Measurements from ENCODE around the gene JMJD4. TPM values are rescaled to one million over a fixed set of nuclear protein-coding genes. Genes with fewer than 3 reads are reported as not detected.

Gene JMJD4
- total and polyA plus RNA-seq, 9 of the 15 experiments (the other 6 are each of a cell fraction or from before 2014, with no cell fraction given), result 1.4 to 42.6 (median 29.2) TPM

DNA sequence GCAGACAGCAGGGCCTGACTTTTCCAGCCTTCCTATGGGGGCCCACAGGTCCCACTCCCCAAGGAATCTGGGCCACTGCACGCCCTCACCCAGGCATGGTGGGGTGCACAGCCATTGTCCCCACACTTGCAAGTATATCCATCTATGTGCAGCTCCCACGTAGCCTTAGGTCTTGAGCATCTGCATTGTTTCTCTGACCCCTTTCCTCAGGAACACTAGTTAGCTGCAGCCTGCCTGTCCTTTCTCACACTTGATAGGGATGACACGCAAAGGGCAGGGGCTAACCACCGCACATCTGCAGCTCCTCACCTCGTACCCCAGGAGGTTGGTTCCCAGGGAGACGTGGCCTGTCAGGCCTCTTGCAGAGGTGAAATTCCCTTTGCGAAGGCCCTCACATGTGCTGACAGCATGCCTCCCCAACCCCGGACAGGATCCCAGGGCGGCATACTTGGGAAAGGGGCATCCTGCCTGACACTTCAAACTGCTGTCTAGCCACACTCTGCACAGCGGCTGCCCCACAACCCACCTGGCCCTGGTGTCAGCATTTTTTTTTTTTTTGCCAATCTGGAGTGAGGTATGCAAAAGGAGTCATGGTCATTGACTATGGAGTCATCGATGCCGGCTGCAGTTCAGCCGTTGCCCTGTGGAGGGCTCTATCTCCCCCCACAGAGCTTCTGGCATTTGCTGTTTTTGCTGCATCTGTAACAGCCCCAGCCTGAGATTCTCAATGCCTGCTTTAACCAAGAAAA, 5.0 kb downstream of the JMJD4 start (continued):
- TF ChIP-seq, protein P1, sequence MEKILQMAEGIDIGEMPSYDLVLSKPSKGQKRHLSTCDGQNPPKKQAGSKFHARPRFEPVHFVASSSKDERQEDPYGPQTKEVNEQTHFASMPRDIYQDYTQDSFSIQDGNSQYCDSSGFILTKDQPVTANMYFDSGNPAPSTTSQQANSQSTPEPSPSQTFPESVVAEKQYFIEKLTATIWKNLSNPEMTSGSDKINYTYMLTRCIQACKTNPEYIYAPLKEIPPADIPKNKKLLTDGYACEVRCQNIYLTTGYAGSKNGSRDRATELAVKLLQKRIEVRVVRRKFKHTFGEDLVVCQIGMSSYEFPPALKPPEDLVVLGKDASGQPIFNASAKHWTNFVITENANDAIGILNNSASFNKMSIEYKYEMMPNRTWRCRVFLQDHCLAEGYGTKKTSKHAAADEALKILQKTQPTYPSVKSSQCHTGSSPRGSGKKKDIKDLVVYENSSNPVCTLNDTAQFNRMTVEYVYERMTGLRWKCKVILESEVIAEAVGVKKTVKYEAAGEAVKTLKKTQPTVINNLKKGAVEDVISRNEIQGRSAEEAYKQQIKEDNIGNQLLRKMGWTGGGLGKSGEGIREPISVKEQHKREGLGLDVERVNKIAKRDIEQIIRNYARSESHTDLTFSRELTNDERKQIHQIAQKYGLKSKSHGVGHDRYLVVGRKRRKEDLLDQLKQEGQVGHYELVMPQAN (IDR thresholded peaks at IDR 0.05; ENCODE audit: borderline replicate concordance), result 0 out of 2 replicates have a peak, but pooled peaks have one; percentile 30
- TF ChIP-seq KLF16 (IDR thresholded peaks at IDR 0.05) (peak; percentile 51; the same call in 1 of the 2 replicates), BDP1 (IDR thresholded peaks at IDR 0.05; ENCODE audit: insufficient read depth, insufficient read length) (no peak), YY1 (IDR thresholded peaks at IDR 0.05; ENCODE audit: borderline replicate concordance in 1 of 3, control insufficient read depth in 1 of 3, extremely low read depth in 1 of 3, insufficient read depth in 3 of 3, insufficient read length in 1 of 3, insufficient replicate concordance in 2 of 3, low read depth in 1 of 3, low read length in 2 of 3) (peak in 1 of 3 experiments; percentile 37), POLR2A (conservative IDR thresholded peaks at IDR 0.05) (peak; percentile 33; the same call in 1 of the 2 replicates), ERF (CRISPR knock-in tag; IDR thresholded peaks at IDR 0.05) (0 out of 2 replicates have a peak, but pooled peaks have one; percentile 11), GATAD2A (IDR thresholded peaks at IDR 0.05) (no peak), SMAD1 (IDR thresholded peaks at IDR 0.05; ENCODE audit: low read depth, low read length, partially characterized antibody) (no peak), IFI16 (CRISPR knock-in tag; IDR thresholded peaks at IDR 0.05) (no peak), NFXL1 (CRISPR knock-in tag; IDR thresholded peaks at IDR 0.05) (no peak), PURB (CRISPR knock-in tag; IDR thresholded peaks at IDR 0.05; ENCODE audit: low read depth) (no peak), RCOR1 (IDR thresholded peaks at IDR 0.05; ENCODE audit: borderline replicate concordance in 1 of 2, low read depth in 2 of 2, low read length in 2 of 2) (0 out of 4 replicates have a peak, but pooled peaks of 1 of the 2 experiments have one; percentile 27)
- TF ChIP-seq, protein P2, sequence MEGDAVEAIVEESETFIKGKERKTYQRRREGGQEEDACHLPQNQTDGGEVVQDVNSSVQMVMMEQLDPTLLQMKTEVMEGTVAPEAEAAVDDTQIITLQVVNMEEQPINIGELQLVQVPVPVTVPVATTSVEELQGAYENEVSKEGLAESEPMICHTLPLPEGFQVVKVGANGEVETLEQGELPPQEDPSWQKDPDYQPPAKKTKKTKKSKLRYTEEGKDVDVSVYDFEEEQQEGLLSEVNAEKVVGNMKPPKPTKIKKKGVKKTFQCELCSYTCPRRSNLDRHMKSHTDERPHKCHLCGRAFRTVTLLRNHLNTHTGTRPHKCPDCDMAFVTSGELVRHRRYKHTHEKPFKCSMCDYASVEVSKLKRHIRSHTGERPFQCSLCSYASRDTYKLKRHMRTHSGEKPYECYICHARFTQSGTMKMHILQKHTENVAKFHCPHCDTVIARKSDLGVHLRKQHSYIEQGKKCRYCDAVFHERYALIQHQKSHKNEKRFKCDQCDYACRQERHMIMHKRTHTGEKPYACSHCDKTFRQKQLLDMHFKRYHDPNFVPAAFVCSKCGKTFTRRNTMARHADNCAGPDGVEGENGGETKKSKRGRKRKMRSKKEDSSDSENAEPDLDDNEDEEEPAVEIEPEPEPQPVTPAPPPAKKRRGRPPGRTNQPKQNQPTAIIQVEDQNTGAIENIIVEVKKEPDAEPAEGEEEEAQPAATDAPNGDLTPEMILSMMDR (IDR thresholded peaks at IDR 0.05 in 2 of 3, conservative IDR thresholded peaks at IDR 0.05 in 1 of 3; ENCODE audit: insufficient read depth in 2 of 3, low read depth in 1 of 3, low read length in 3 of 3), result peak; percentile 77 to 93 (median 83)
- TF ChIP-seq, protein P3, sequence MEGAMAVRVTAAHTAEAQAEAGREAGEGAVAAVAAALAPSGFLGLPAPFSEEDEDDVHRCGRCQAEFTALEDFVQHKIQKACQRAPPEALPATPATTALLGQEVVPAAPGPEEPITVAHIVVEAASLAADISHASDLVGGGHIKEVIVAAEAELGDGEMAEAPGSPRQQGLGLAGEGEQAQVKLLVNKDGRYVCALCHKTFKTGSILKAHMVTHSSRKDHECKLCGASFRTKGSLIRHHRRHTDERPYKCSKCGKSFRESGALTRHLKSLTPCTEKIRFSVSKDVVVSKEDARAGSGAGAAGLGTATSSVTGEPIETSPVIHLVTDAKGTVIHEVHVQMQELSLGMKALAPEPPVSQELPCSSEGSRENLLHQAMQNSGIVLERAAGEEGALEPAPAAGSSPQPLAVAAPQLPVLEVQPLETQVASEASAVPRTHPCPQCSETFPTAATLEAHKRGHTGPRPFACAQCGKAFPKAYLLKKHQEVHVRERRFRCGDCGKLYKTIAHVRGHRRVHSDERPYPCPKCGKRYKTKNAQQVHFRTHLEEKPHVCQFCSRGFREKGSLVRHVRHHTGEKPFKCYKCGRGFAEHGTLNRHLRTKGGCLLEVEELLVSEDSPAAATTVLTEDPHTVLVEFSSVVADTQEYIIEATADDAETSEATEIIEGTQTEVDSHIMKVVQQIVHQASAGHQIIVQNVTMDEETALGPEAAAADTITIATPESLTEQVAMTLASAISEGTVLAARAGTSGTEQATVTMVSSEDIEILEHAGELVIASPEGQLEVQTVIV (CRISPR knock-in tag; IDR thresholded peaks at IDR 0.05; ENCODE audit: borderline replicate concordance), result no peak
- TF ChIP-seq, protein P4, sequence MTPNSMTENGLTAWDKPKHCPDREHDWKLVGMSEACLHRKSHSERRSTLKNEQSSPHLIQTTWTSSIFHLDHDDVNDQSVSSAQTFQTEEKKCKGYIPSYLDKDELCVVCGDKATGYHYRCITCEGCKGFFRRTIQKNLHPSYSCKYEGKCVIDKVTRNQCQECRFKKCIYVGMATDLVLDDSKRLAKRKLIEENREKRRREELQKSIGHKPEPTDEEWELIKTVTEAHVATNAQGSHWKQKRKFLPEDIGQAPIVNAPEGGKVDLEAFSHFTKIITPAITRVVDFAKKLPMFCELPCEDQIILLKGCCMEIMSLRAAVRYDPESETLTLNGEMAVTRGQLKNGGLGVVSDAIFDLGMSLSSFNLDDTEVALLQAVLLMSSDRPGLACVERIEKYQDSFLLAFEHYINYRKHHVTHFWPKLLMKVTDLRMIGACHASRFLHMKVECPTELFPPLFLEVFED (CRISPR knock-in tag; conservative IDR thresholded peaks at IDR 0.05), result 0 out of 2 replicates have a peak, but pooled peaks have one; percentile 23
